NB4 (cell line): ENCODE results near the gene KAZN.

Experiments
- CTCF ChIP-seq: IDR thresholded peaks from one replicate; pipeline ENCODE4 v1.5.1; 2012; ENCODE audit warnings: low read depth, low read length
- MAX ChIP-seq: IDR thresholded peaks from 2 replicates; pipeline ENCODE4 v1.6.1; 2011; ENCODE audit warnings: low read depth, low read length
- MYC ChIP-seq: IDR thresholded peaks from 2 replicates; pipeline ENCODE4 v1.6.1; 2011; ENCODE audit warnings: low read depth, low read length
- POLR2A ChIP-seq: IDR thresholded peaks from 2 replicates; pipeline ENCODE4 v1.6.1; 2011; ENCODE audit warnings: mild to moderate bottlenecking; ENCODE audit not compliant: insufficient read length; ENCODE audit errors: extremely low read depth

GRCh38 chr1:14696761-14697160 lies 98.3 kb downstream of the KAZN start:
- TF ChIP-seq POLR2A, result no peak
- TF ChIP-seq CTCF, result no peak
- TF ChIP-seq MAX, result no peak
- no peak for TF ChIP-seq MYC
